HG02588 (cell line): ENCODE measurements around the gene SCG5.

Experiments used
- ATAC-seq: cut with Tn5 transposase; IDR thresholded peaks from one replicate; pipeline ENCODE4 v1.9.1; 2021; ENCODE audit warnings: mild to moderate bottlenecking, moderate library complexity; ENCODE audit not compliant: unreplicated experiment

SCG5 gene

GRCh38 chr15:32690941-32691688, 49.6 kb downstream of the SCG5 start:
- ATAC-seq = no peak

- no peak for ATAC-seq
These were observed 50.2 kb downstream of the SCG5 start for GRCh38 chr15:32691689-32692038.

GRCh38 chr15:32692286-32692685, 50.8 kb downstream of the SCG5 start:
- ATAC-seq = no peak

- ATAC-seq = no peak
These were observed 52.9 kb downstream of the SCG5 start for GRCh38 chr15:32694222-32694983.

- ATAC-seq = no peak
These were observed 57.4 kb downstream of the SCG5 start for GRCh38 chr15:32698773-32699390.

GRCh38 chr15:32700501-32701150, 59.1 kb downstream of the SCG5 start:
- ATAC-seq = no peak

- no peak for ATAC-seq
These were observed 60.4 kb downstream of the SCG5 start for GRCh38 chr15:32701863-32702262.

GRCh38 chr15:32704395-32704981, 63.0 kb downstream of the SCG5 start:
- no peak for ATAC-seq

GRCh38 chr15:32705446-32705845, 63.9 kb downstream of the SCG5 start:
- ATAC-seq = no peak

GRCh38 chr15:32706704-32707103, 65.2 kb downstream of the SCG5 start:
- ATAC-seq = no peak

GRCh38 chr15:32707436-32707835, 65.9 kb downstream of the SCG5 start:
- no peak for ATAC-seq

GRCh38 chr15:32709295-32710033, 68.0 kb downstream of the SCG5 start:
- ATAC-seq = no peak

GRCh38 chr15:32715276-32715675, 73.8 kb downstream of the SCG5 start:
- no peak for ATAC-seq

- ATAC-seq = no peak
These were observed 74.9 kb downstream of the SCG5 start for GRCh38 chr15:32716216-32716914.

- no peak for ATAC-seq
These were observed 75.5 kb downstream of the SCG5 start for GRCh38 chr15:32716915-32717425.

- no peak for ATAC-seq
These were observed 76.1 kb downstream of the SCG5 start, which contains the start of gene GREM1 for GRCh38 chr15:32717426-32718226. GREM1 (plus strand) TSS chr15:32718004; CDS start chr15:32730691, 12,687 bp downstream.

GRCh38 chr15:32718227-32718820, 76.8 kb downstream of the SCG5 start:
- no peak for ATAC-seq
